Motor neuron (in vitro differentiated cells): ENCODE measurements around the gene KCTD12. TPM values are rescaled to one million over a fixed set of nuclear protein-coding genes. Genes with fewer than 3 reads are reported as not detected.
"Not testable (repeated sequence)": the region's sequence is repeated elsewhere in the genome, so short reads cannot be mapped to it uniquely, and the experiment has no call there.

Experiments
- ATAC-seq, 8 experiments: fragments of 200-7000 bp; cut with Tn5 transposase; replicated peaks in 6 of 8; 2 replicates each; pipeline ENCODE4 v1.8.0; 2021; ENCODE audit warnings: mild to moderate bottlenecking in 8 of 8, moderate library complexity in 8 of 8
- H3K27ac ChIP-seq, 2 donors: fragments of 250-450 bp; sonication (Bioruptor Pico); 2 replicates each; pipeline ENCODE4 v1.9.0; 2021; ENCODE audit warnings: antibody characterized with exemption in 2 of 2, mild to moderate bottlenecking in 2 of 2, moderate library complexity in 1 of 2
- H3K4me1 ChIP-seq, 2 donors: fragments of 250-450 bp; sonication (Bioruptor Pico); replicated peaks in 1 of 2; 2 replicates each; pipeline ENCODE4 v1.6.1; 2021; ENCODE audit warnings: antibody characterized with exemption in 2 of 2, mild to moderate bottlenecking in 2 of 2, moderate library complexity in 1 of 2
- H3K4me3 ChIP-seq, 5 donors: fragments of 250-450 bp; sonication (Bioruptor Pico); 2 replicates each; pipeline ENCODE4 v1.9.0; 2021; ENCODE audit warnings: antibody characterized with exemption in 5 of 5, mild to moderate bottlenecking in 5 of 5, moderate library complexity in 4 of 5
- WGBS, 10 experiments: fragments of 450-650 bp; shearing (Covaris generic); methylation state at CpG; one replicate each; pipeline ENCODE4 v1.0.0; 2022; 5-methylcytosine and 5-hydroxymethylcytosine counted together
- in situ Hi-C, 9 experiments: fragments of 400-800 bp; cut with MboI; loops; one replicate each; pipeline ENCODE4 v1.15.0; 2021; ENCODE audit warnings: low sequenced_read_pairs in 9 of 9, low pct_unique_long_range_greater_than_20kb in 2 of 9; ENCODE audit not compliant: unreplicated experiment in 9 of 9
- total RNA-seq, 8 experiments: library from RNA; unstranded; fragments of 300-600 nt; gene quantifications; 2 replicates each; pipeline versions ENCODE4 v1.2.3 to v1.2.4, GENCODE V29; 2022

Gene KCTD12
- total RNA-seq, 8 experiments from 2014 or later: 3.8 to 42.7 (median 12.8) TPM

- no peak overlapping the region for H3K27ac ChIP-seq
- 0 to 90% (median 44%) methylated on average over 1 to 3 of the region's 3 CpGs; no CpG with 5 or more reads in 2 of the 10 experiments for WGBS, 10 experiments
- no peak for ATAC-seq
- H3K4me1 ChIP-seq: no peaks in the 10 kb centered on the region
- in situ Hi-C loops: loop anchor here in 4 of 9 experiments (25.0 kb wide), 2 partner anchors 1050 to 1225 kb away; no protein-coding TSS in a partner anchor
- H3K4me3 ChIP-seq: no peak overlapping the region
These were observed 26.3 kb upstream of the KCTD12 start for GRCh38 chr13:76912476-76912875.

GRCh38 chr13:76904507-76904906 is 18.3 kb upstream of the KCTD12 start:
- 62 to 83% methylated on average over 2 of the region's 2 CpGs; no CpG with 5 or more reads in 8 of the 10 experiments for WGBS, 10 experiments
- Histone ChIP-seq H3K27ac (no peak overlapping the region), H3K4me1 (no peaks in the 10 kb centered on the region), H3K4me3 (no peak overlapping the region)
- peak in 2 of 8 experiments; percentile 53 to 64 for ATAC-seq
- in situ Hi-C loops: loop anchor here in 5 of 9 experiments (10.0 to 25.0 kb wide), 5 partner anchors 430 to 1217 kb away; no protein-coding TSS in a partner anchor

GRCh38 chr13:76903544-76904162 is 17.4 kb upstream of the KCTD12 start:
- in situ Hi-C loops: loop anchor here in 5 of 9 experiments (10.0 to 25.0 kb wide), 5 partner anchors 429 to 1216 kb away; no protein-coding TSS in a partner anchor
- ATAC-seq: peak in 6 of 8 experiments; percentile 55 to 82 (median 60)
- no peaks in the 10 kb centered on the region for H3K4me1 ChIP-seq
- WGBS, 10 experiments: 0 to 50% (median 29%) methylated on average over 1 to 3 of the region's 3 CpGs
- no peak overlapping the region for H3K27ac ChIP-seq
- H3K4me3 ChIP-seq: no peak overlapping the region

GRCh38 chr13:76899066-76899465 is 12.9 kb upstream of the KCTD12 start:
- H3K27ac ChIP-seq, H3K4me1 ChIP-seq, ATAC-seq, H3K4me3 ChIP-seq: not testable (repeated sequence)
- in situ Hi-C loops: loop anchor here in 2 of 9 experiments (25.0 kb wide), 2 partner anchors 237 to 1012 kb away; no protein-coding TSS in a partner anchor
- WGBS, 10 experiments: 7 to 100% (median 82%) methylated on average over 1 to 4 of the region's 4 CpGs; no CpG with 5 or more reads in 2 of the 10 experiments

- H3K4me1 ChIP-seq, H3K4me3 ChIP-seq, H3K27ac ChIP-seq, ATAC-seq: not testable (repeated sequence)
- in situ Hi-C loops: loop anchor here in 2 of 9 experiments (25.0 kb wide), 2 partner anchors 235 to 1010 kb away; no protein-coding TSS in a partner anchor
These were observed 11.0 kb upstream of the KCTD12 start for GRCh38 chr13:76897171-76897570.

GRCh38 chr13:76894401-76895110 is 8.4 kb upstream of the KCTD12 start:
- WGBS, 10 experiments: 20 to 100% (median 47%) methylated on average over 1 to 2 of the region's 2 CpGs; no CpG with 5 or more reads in 4 of the 10 experiments
- no peak overlapping the region for H3K27ac ChIP-seq
- H3K4me1 ChIP-seq: no peaks in the 10 kb centered on the region
- H3K4me3 ChIP-seq: no peak overlapping the region
- ATAC-seq: no peak
- in situ Hi-C loops: loop anchor here in 2 of 9 experiments (25.0 kb wide), 2 partner anchors 232 to 1007 kb away; no protein-coding TSS in a partner anchor

- in situ Hi-C loops: loop anchor here in 2 of 9 experiments (25.0 kb wide), 2 partner anchors 230 to 1005 kb away; no protein-coding TSS in a partner anchor
- H3K27ac ChIP-seq: no peak overlapping the region
- H3K4me3 ChIP-seq: no peak overlapping the region
- 0 to 100% (median 67%) methylated on average over 1 of the region's 1 CpG; no CpG with 5 or more reads in 2 of the 10 experiments for WGBS, 10 experiments
- ATAC-seq: no peak
- no peaks in the 10 kb centered on the region for H3K4me1 ChIP-seq
These were observed 6.3 kb upstream of the KCTD12 start for GRCh38 chr13:76892488-76892887.

GRCh38 chr13:76890021-76890420 is 3.8 kb upstream of the KCTD12 start:
- H3K4me1 ChIP-seq: no peaks in the 10 kb centered on the region
- H3K27ac ChIP-seq: no peak overlapping the region
- ATAC-seq: peak in 2 of 8 experiments; percentile 12 to 27
- in situ Hi-C loops: loop anchor here in 2 of 9 experiments (25.0 kb wide), 2 partner anchors 228 to 1003 kb away; no protein-coding TSS in a partner anchor
- 88% methylated on average over 1 of the region's 1 CpG; no CpG with 5 or more reads in 9 of the 10 experiments for WGBS, 10 experiments
- H3K4me3 ChIP-seq: no peak overlapping the region

GRCh38 chr13:76889254-76889653 is 3.0 kb upstream of the KCTD12 start:
- Histone ChIP-seq H3K4me3 (no peak overlapping the region), H3K4me1 (no peaks in the 10 kb centered on the region), H3K27ac (no peak overlapping the region)
- in situ Hi-C loops: loop anchor here in 2 of 9 experiments (25.0 kb wide), 2 partner anchors 227 to 1002 kb away; no protein-coding TSS in a partner anchor
- 75 to 100% (median 92%) methylated on average over 1 of the region's 1 CpG; no CpG with 5 or more reads in 5 of the 10 experiments for WGBS, 10 experiments
- ATAC-seq: no peak

GRCh38 chr13:76888421-76888820 is 2.2 kb upstream of the KCTD12 start:
- in situ Hi-C loops: loop anchor here in 2 of 9 experiments (25.0 kb wide), 2 partner anchors 226 to 1001 kb away; no protein-coding TSS in a partner anchor
- WGBS, 10 experiments: 58 to 100% (median 86%) methylated on average over 1 of the region's 1 CpG; no CpG with 5 or more reads in 1 of the 10 experiments
- no peak overlapping the region for H3K27ac ChIP-seq
- ATAC-seq: no peak
- H3K4me3 ChIP-seq: no peak overlapping the region
- H3K4me1 ChIP-seq: no peaks in the 10 kb centered on the region

GRCh38 chr13:76887076-76887563 is 915 bp upstream of the KCTD12 start:
- Histone ChIP-seq H3K4me1 (no peaks in the 10 kb centered on the region), H3K27ac (peak overlapping the region in 1 of 2 donors; percentile 22), H3K4me3 (peak overlapping the region; percentile 52 to 99 (median 66))
- ATAC-seq: no peak
- in situ Hi-C loops: loop anchor here in 2 of 9 experiments (25.0 kb wide), 2 partner anchors 225 to 1000 kb away; no protein-coding TSS in a partner anchor
- 0 to 40% (median 7%) methylated on average over 1 to 13 of the region's 20 CpGs; no CpG with 5 or more reads in 2 of the 10 experiments for WGBS, 10 experiments

GRCh38 chr13:76886005-76886291 is 257 bp downstream of the KCTD12 start:
- H3K4me3 ChIP-seq: peak overlapping the region; percentile 52 to 99 (median 66)
- in situ Hi-C loops: loop anchor here in 2 of 9 experiments (25.0 kb wide), 2 partner anchors 224 to 999 kb away; no protein-coding TSS in a partner anchor
- ATAC-seq: no peak
- H3K27ac ChIP-seq: peak overlapping the region in 1 of 2 donors; percentile 8
- WGBS, 10 experiments: no CpG with 5 or more reads among the region's 37 CpGs
- H3K4me1 ChIP-seq: no peaks in the 10 kb centered on the region
